Neural progenitor cell (in vitro differentiated cells): Measurements from ENCODE around the gene MRPL24. TPM values are rescaled to one million over a fixed set of nuclear protein-coding genes. Genes with fewer than 3 reads are reported as not detected.

Source experiments
- DNase-seq: peaks from one replicate; pipeline ENCODE4 v3.0.0-alpha.2; 2016; ENCODE audit warnings: low spot score
- H2AFZ ChIP-seq: fragments of 200-600 bp; sonication (generic); replicated peaks from 2 replicates; pipeline ENCODE4 v1.6.1; 2016; ENCODE audit warnings: antibody characterized with exemption
- H3F3A ChIP-seq: fragments of 200-600 bp; sonication (generic); 2 replicates; pipeline ENCODE4 v1.6.1; 2016; ENCODE audit warnings: antibody characterized with exemption, low read depth
- H3K27ac ChIP-seq: fragments of 200-600 bp; sonication (generic); 2 replicates; pipeline ENCODE4 v1.5.1; 2016; ENCODE audit warnings: mild to moderate bottlenecking
- H3K27me3 ChIP-seq: fragments of 200-600 bp; sonication (generic); 2 replicates; pipeline ENCODE4 v1.6.1; 2016; ENCODE audit warnings: mild to moderate bottlenecking, moderate library complexity
- H3K36me3 ChIP-seq: fragments of 200-600 bp; sonication (generic); 2 replicates; pipeline ENCODE4 v1.5.1; 2016
- H3K4me1 ChIP-seq: fragments of 200-600 bp; sonication (generic); 2 replicates; pipeline ENCODE4 v1.6.1; 2016; ENCODE audit warnings: mixed run types
- H3K4me2 ChIP-seq: fragments of 200-600 bp; sonication (generic); 2 replicates; pipeline ENCODE4 v1.6.1; 2016
- H3K4me3 ChIP-seq: fragments of 200-600 bp; sonication (generic); 2 replicates; pipeline ENCODE4 v1.5.1; 2016
- H3K79me2 ChIP-seq: fragments of 200-600 bp; sonication (generic); 2 replicates; pipeline ENCODE4 v1.6.1; 2016; ENCODE audit warnings: low read depth
- H3K9ac ChIP-seq: fragments of 200-600 bp; sonication (generic); 2 replicates; pipeline ENCODE4 v1.6.1; 2016
- H3K9me3 ChIP-seq: fragments of 200-600 bp; sonication (generic); 2 replicates; pipeline ENCODE4 v1.5.1; 2016; ENCODE audit warnings: low read depth
- H4K20me1 ChIP-seq: fragments of 200-600 bp; sonication (generic); 2 replicates; pipeline ENCODE4 v1.6.1; 2016; ENCODE audit warnings: low read depth
- H3K27ac Mint-ChIP-seq: 3 replicates; pipeline ENCODE4 v1.8.0; 2021; ENCODE audit warnings: mixed read lengths
- H3K27me3 Mint-ChIP-seq: 2 replicates; pipeline ENCODE4 v1.8.0; 2022; ENCODE audit warnings: low read depth, mild to moderate bottlenecking, inconsistent platforms, moderate library complexity, mixed read lengths; ENCODE audit not compliant: insufficient read depth
- H3K36me3 Mint-ChIP-seq: 3 replicates; pipeline ENCODE4 v1.8.0; 2021; ENCODE audit warnings: mixed read lengths
- H3K4me1 Mint-ChIP-seq: 3 replicates; pipeline ENCODE4 v1.8.0; 2021; ENCODE audit warnings: mixed read lengths
- H3K4me3 Mint-ChIP-seq: 3 replicates; pipeline ENCODE4 v1.8.0; 2021; ENCODE audit warnings: mild to moderate bottlenecking, moderate library complexity, mixed read lengths
- H3K9me3 Mint-ChIP-seq: 3 replicates; pipeline ENCODE4 v1.8.0; 2020; ENCODE audit warnings: mixed read lengths
- CTCF ChIP-seq: fragments of 200-600 bp; sonication (generic); IDR thresholded peaks from 2 replicates; pipeline ENCODE4 v1.5.1; 2017; ENCODE audit warnings: antibody characterized with exemption, mild to moderate bottlenecking
- EZH2 ChIP-seq: fragments of 200-600 bp; sonication (generic); IDR thresholded peaks from 2 replicates; pipeline ENCODE4 v1.6.1; 2017; ENCODE audit warnings: antibody characterized with exemption, mild to moderate bottlenecking, moderate library complexity
- EZH2phosphoT487 ChIP-seq: fragments of 200-600 bp; sonication (generic); IDR thresholded peaks from 2 replicates; pipeline ENCODE4 v1.6.1; 2017; ENCODE audit warnings: antibody characterized with exemption
- total RNA-seq: library from RNA; depleted of rRNA; stranded (reverse); fragments of >200 nt; gene quantifications from 2 replicates; pipeline ENCODE4 v1.2.3, GENCODE V29; 2015; ENCODE audit warnings: low replicate concordance

MRPL24 gene
- total RNA-seq, 1 donor from 2014 or later: 21.4 TPM

DNA sequence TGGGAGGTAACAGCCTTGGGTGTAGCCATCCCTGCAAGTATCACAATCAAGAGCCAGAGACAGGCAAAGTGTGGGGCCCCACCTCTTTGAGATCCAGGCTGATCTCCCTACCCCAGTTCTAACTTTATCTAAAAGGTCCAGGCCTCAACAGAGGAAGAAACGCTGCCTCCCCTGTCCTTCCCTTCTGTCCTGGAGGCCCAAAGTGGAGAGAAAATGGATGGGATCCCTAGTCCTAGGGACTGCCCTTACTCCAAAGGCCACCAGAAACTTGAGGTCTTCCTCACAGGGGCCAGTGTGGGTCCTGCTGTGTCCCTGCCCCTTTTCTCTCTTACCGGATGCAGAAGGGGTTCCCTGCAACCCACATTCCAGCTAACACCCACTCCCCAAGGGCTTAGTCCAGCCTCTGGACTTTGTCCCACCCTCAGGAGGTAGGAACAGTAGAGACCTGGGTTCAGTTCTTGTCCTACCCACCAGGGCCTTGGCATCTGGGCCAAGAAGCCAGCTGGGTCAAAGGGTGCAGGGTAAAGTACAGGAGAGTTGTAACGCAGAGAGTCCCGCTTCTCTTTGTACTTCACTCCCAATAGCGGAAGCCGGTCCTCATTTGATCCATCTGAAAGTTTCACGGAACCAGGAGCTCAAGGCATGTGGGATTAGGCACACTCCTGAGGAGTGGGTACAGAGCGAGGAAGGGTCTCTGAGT is 8.7 kb upstream of the MRPL24 start:
- peaks cover 93% of the 10 kb centered on the region for H3K79me2 ChIP-seq
- peak overlapping the region; percentile 95 for H3K27ac ChIP-seq
- DNase-seq: no peak
- H3K4me1 ChIP-seq: peaks cover 43% of the 10 kb centered on the region
- Mint-ChIP-seq H3K4me1 (peaks cover 67% of the 10 kb centered on the region), H3K4me3 (peak overlapping the region; percentile 100), H3K9me3 (no peaks in the 10 kb centered on the region), H3K27ac (peak overlapping the region; percentile 97), H3K27me3 (peaks cover 4% of the 10 kb centered on the region), H3K36me3 (peaks cover 8% of the 10 kb centered on the region)
- H3K36me3 ChIP-seq: no peaks in the 10 kb centered on the region
- TF ChIP-seq EZH2phosphoT487 (no peak), EZH2 (no peak), CTCF (no peak)
- H3K9ac ChIP-seq: peak overlapping the region; percentile 85
- peaks cover 29% of the 10 kb centered on the region for H4K20me1 ChIP-seq
- H3K27me3 ChIP-seq: no peaks in the 10 kb centered on the region
- H3K4me2 ChIP-seq: peak overlapping the region; percentile 100
- H3K9me3 ChIP-seq: no peaks in the 10 kb centered on the region
- peaks cover 65% of the 10 kb centered on the region for H3F3A ChIP-seq
- H2AFZ ChIP-seq: no peak overlapping the region
- peak overlapping the region; percentile 100 for H3K4me3 ChIP-seq

- no peak overlapping the region for H3K9ac ChIP-seq
- no peak overlapping the region for H2AFZ ChIP-seq
- H3K4me3 ChIP-seq: peak overlapping the region; percentile 100
- no peak for TF ChIP-seq EZH2
- TF ChIP-seq EZH2phosphoT487: no peak
- no peak for TF ChIP-seq CTCF
- H3K27me3 ChIP-seq: no peaks in the 10 kb centered on the region
- peak overlapping the region; percentile 100 for H3K4me2 ChIP-seq
- peaks cover 29% of the 10 kb centered on the region for H4K20me1 ChIP-seq
- no peaks in the 10 kb centered on the region for H3K9me3 ChIP-seq
- H3K36me3 Mint-ChIP-seq: peaks cover 10% of the 10 kb centered on the region
- H3K27ac ChIP-seq: peak overlapping the region; percentile 95
- DNase-seq: no peak
- H3K27me3 Mint-ChIP-seq: peaks cover 4% of the 10 kb centered on the region
- peaks cover 62% of the 10 kb centered on the region for H3F3A ChIP-seq
- peaks cover 95% of the 10 kb centered on the region for H3K79me2 ChIP-seq
- peak overlapping the region; percentile 100 for H3K4me3 Mint-ChIP-seq
- H3K9me3 Mint-ChIP-seq: no peaks in the 10 kb centered on the region
- no peaks in the 10 kb centered on the region for H3K36me3 ChIP-seq
- H3K4me1 ChIP-seq: peaks cover 43% of the 10 kb centered on the region
- peaks cover 67% of the 10 kb centered on the region for H3K4me1 Mint-ChIP-seq
- peak overlapping the region; percentile 97 for H3K27ac Mint-ChIP-seq
These were observed 8.0 kb upstream of the MRPL24 start for GRCh38 chr1:156748670-156749418.

DNA sequence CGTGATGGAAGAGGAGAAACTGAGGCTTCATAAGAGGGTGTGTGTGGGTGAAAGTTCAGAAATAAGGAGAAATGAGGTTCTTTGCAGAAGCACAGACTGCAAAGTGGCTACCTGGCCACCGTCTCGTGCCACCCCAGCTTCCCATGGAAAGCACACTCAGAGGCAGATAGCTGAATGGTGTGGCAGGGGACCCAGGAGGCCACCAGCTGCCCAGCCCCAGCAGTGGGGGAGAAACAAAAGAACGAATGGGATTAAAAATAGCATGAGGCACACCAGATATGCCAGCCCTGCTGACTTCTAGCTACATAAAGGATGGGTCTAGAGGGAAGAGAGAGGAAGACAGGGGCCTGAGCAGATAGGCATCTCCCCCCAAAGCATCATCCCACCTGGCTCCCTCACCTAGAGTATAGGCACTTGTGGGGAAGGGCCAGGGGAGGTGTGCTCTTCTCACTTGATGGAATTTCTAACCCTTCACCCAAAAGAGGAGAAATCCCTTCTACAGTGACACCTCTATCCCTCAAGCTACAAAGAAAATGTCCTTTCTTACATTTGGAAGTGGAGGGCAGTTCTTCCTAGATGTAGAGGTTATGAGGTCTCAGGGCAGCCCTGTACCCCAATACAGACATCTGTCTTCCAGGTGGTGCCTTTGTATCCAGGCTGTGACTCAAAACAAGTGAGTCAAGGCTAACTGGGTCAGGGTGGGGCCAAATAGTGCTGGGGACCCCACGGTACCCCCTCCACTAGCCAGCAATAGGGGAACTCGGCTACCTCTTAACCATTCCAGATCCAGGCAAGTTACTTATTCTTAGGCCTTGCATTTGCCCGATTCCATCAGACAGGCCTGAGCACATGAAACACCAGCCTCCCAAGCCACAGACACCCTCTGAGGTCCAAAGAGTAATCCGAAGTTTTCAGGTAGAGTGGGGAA is 7.1 kb upstream of the MRPL24 start:
- Histone ChIP-seq H3K9ac (peak overlapping the region; percentile 29), H3K27me3 (no peaks in the 10 kb centered on the region), H3K27ac (peak overlapping the region; percentile 95), H3K4me1 (peaks cover 43% of the 10 kb centered on the region), H2AFZ (no peak overlapping the region), H3K36me3 (no peaks in the 10 kb centered on the region), H3K79me2 (peaks cover 89% of the 10 kb centered on the region), H3K9me3 (no peaks in the 10 kb centered on the region), H3K4me3 (peak overlapping the region; percentile 100), H4K20me1 (peaks cover 29% of the 10 kb centered on the region), H3K4me2 (peak overlapping the region; percentile 100), H3F3A (peaks cover 68% of the 10 kb centered on the region)
- H3K27ac Mint-ChIP-seq: peak overlapping the region; percentile 97
- peaks cover 10% of the 10 kb centered on the region for H3K36me3 Mint-ChIP-seq
- peaks cover 4% of the 10 kb centered on the region for H3K27me3 Mint-ChIP-seq
- TF ChIP-seq CTCF (no peak), EZH2phosphoT487 (no peak), EZH2 (no peak)
- H3K4me1 Mint-ChIP-seq: peaks cover 60% of the 10 kb centered on the region
- DNase-seq: peak; percentile 33
- H3K9me3 Mint-ChIP-seq: no peaks in the 10 kb centered on the region
- peak overlapping the region; percentile 100 for H3K4me3 Mint-ChIP-seq
